A673 (cell line): Measurements from ENCODE around the gene SETD1A. TPM values are rescaled to one million over a fixed set of nuclear protein-coding genes. Genes with fewer than 3 reads are reported as not detected.

Experiments used
- BruUV-seq: library from RNA; stranded (reverse); fragments of 400-500 nt; replicated peaks from 2 replicates; lab custom pipeline; 2021; lab: Mats Ljungman, UMichigan
- CTCF ChIA-PET: fragments of 300-600 bp; sonication (Branson Sonifier 250); formaldehyde crosslinking; loops from one replicate; lab custom pipeline; 2022; ENCODE audit warnings: antibody characterized with exemption; lab: Charles Lee
- POLR2A ChIA-PET: fragments of 300-600 bp; sonication (Branson Sonifier 250); formaldehyde crosslinking; loops from one replicate; lab custom pipeline; 2022; ENCODE audit warnings: antibody characterized with exemption; ENCODE audit not compliant: low non-redundant PET; lab: Charles Lee
- DNase-seq: peaks from one replicate; pipeline ENCODE4 v3.0.0-alpha.2; 2015; ENCODE audit warnings: low spot score
- H3K27ac ChIP-seq: fragments of 200-600 bp; sonication (generic); 2 replicates; pipeline ENCODE4 v1.5.1; 2016; ENCODE audit warnings: mixed run types, low read depth, mild to moderate bottlenecking, mixed read lengths, antibody characterized with exemption, low read length; ENCODE audit not compliant: poor library complexity, severe bottlenecking
- H3K27me3 ChIP-seq: fragments of 200-600 bp; sonication (generic); replicated peaks from 2 replicates; pipeline ENCODE4 v1.6.1; 2017; ENCODE audit warnings: mixed run types, low read depth, mild to moderate bottlenecking, mixed read lengths, antibody characterized with exemption, low read length; ENCODE audit not compliant: insufficient read depth, poor library complexity
- H3K36me3 ChIP-seq: fragments of 200-600 bp; sonication (generic); 2 replicates; pipeline ENCODE4 v1.6.1; 2016; ENCODE audit warnings: mixed run types, mild to moderate bottlenecking, mixed read lengths, antibody characterized with exemption, low read length; ENCODE audit not compliant: insufficient read depth, poor library complexity, severe bottlenecking
- H3K4me1 ChIP-seq: fragments of 200-600 bp; sonication (generic); 2 replicates; pipeline ENCODE4 v1.6.1; 2017; ENCODE audit warnings: mixed run types, mild to moderate bottlenecking, mixed read lengths, antibody characterized with exemption, low read length; ENCODE audit not compliant: insufficient read depth, poor library complexity, severe bottlenecking
- H3K4me3 ChIP-seq: fragments of 200-600 bp; sonication (generic); 2 replicates; pipeline ENCODE4 v1.5.1; 2016; ENCODE audit warnings: low read depth, mixed run types, mild to moderate bottlenecking, mixed read lengths, low read length; ENCODE audit not compliant: poor library complexity, severe bottlenecking
- H3K9me3 ChIP-seq: fragments of 200-600 bp; sonication (generic); 2 replicates; pipeline ENCODE4 v1.6.1; 2016; ENCODE audit warnings: mixed run types, low read depth, mild to moderate bottlenecking, mixed read lengths, antibody characterized with exemption, low read length; ENCODE audit not compliant: poor library complexity, severe bottlenecking
- EZH2 ChIP-seq: fragments of 200-600 bp; sonication (generic); IDR thresholded peaks from 2 replicates; pipeline ENCODE4 v1.6.1; 2017; ENCODE audit warnings: borderline replicate concordance, low read depth, mild to moderate bottlenecking, mixed read lengths, antibody characterized with exemption, low read length; ENCODE audit not compliant: poor library complexity, severe bottlenecking
- intact Hi-C: fragments of 100-400 bp; cut with micrococcal nuclease; formaldehyde crosslinking; loops from one replicate; pipeline ENCODE4 v1.10.0; 2022; ENCODE audit not compliant: unreplicated experiment
- total RNA-seq: library from RNA; stranded (reverse); gene quantifications from 2 replicates; pipeline ENCODE4 v1.2.3, GENCODE V29; 2021
- TF ChIP-seq, protein P1 (sequence below): fragments of 300-800, 200-600 bp; sonication (generic); conservative IDR thresholded peaks from 2 replicates; pipeline ENCODE4 v1.5.1; 2017; ENCODE audit warnings: low read depth, mild to moderate bottlenecking, antibody characterized with exemption, low read length, moderate library complexity, mixed read lengths

The SETD1A gene
- total RNA-seq, 1 experiment from 2014 or later, result 31.4 TPM

DNA sequence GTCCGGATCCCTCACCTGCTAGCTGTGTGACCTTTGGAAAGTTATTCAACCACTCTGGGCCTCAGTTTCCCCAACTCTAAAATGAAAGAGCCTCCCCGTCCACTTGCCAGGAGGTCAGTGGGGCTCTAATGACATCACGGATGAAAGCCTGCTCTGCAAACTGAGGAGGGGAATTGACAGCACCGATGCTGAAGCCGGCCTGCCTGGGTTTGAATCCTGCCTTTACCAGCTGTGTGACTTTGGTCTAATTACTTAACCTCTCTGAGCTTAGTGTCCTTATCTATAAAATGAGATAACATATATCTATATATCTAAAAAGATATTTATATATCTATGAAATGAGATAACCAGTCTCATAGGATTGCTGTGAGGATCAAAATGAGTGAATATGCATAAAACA, 51.0 kb downstream of the SETD1A start:
- TF ChIP-seq EZH2, result no peak
- TF ChIP-seq, protein P1, sequence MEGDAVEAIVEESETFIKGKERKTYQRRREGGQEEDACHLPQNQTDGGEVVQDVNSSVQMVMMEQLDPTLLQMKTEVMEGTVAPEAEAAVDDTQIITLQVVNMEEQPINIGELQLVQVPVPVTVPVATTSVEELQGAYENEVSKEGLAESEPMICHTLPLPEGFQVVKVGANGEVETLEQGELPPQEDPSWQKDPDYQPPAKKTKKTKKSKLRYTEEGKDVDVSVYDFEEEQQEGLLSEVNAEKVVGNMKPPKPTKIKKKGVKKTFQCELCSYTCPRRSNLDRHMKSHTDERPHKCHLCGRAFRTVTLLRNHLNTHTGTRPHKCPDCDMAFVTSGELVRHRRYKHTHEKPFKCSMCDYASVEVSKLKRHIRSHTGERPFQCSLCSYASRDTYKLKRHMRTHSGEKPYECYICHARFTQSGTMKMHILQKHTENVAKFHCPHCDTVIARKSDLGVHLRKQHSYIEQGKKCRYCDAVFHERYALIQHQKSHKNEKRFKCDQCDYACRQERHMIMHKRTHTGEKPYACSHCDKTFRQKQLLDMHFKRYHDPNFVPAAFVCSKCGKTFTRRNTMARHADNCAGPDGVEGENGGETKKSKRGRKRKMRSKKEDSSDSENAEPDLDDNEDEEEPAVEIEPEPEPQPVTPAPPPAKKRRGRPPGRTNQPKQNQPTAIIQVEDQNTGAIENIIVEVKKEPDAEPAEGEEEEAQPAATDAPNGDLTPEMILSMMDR, result no peak
- Histone ChIP-seq H3K4me1 (no peaks in the 10 kb centered on the region), H3K27me3 (peaks cover 23% of the 10 kb centered on the region), H3K36me3 (no peaks in the 10 kb centered on the region), H3K4me3 (no peak overlapping the region), H3K27ac (no peak overlapping the region), H3K9me3 (no peaks in the 10 kb centered on the region)
- intact Hi-C loops, result no loop called here
- no peak for DNase-seq
- POLR2A ChIA-PET, result no interaction called here
- CTCF ChIA-PET, result no interaction called here
- BruUV-seq, result no TSS peak

GRCh38 chr16:31009120-31009519, 51.6 kb downstream of the SETD1A start:
- H3K36me3 ChIP-seq, result no peaks in the 10 kb centered on the region
- no peak overlapping the region for H3K27ac ChIP-seq
- TF ChIP-seq, protein P1, result no peak
- TF ChIP-seq EZH2, result no peak
- ChIA-PET CTCF (no interaction called here), POLR2A (no interaction called here)
- BruUV-seq, result no TSS peak
- no peak for DNase-seq
- H3K27me3 ChIP-seq, result peaks cover 23% of the 10 kb centered on the region
- intact Hi-C loops, result no loop called here
- H3K9me3 ChIP-seq, result no peaks in the 10 kb centered on the region
- H3K4me3 ChIP-seq, result no peak overlapping the region
- no peaks in the 10 kb centered on the region for H3K4me1 ChIP-seq

DNA sequence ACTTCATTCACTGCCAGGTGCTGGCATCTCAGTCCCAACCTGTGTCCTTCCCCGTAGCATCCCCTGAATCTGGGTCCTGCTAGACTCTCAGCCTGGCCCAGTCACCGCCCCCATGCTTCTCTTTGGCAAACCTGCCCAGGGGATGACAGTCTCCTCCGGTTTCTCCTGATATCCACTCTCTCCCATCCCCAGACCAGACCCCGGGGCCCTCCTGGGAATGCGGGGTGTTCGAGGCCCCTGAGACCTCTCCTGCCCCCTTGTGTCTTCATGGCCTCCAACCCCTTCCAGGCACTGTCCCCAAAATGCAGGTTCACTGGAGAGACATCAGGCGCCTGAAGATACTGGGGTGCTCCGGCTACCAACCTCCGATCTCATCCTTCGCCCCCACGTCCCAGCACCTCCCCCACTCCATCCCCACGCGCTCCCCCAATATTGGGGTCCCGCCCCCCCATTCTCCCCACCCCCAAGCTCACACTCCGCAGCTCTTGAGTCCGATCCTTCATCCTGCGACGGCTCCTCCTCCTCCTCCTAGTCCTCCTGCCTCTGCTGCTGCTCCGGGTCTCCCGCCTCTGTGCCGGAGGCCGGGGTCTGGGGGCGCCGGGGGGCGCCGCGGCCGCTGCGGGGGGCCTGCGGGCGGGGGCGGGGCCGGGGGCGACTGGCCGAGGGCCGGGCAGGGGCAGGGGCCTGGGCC, 52.5 kb downstream of the SETD1A start:
- ChIA-PET CTCF (no interaction called here), POLR2A (no interaction called here)
- H3K27me3 ChIP-seq, result peaks cover 23% of the 10 kb centered on the region
- no peak for DNase-seq
- H3K4me3 ChIP-seq, result peak overlapping the region; percentile 31
- no peaks in the 10 kb centered on the region for H3K9me3 ChIP-seq
- H3K36me3 ChIP-seq, result no peaks in the 10 kb centered on the region
- H3K4me1 ChIP-seq, result no peaks in the 10 kb centered on the region
- H3K27ac ChIP-seq, result no peak overlapping the region
- TF ChIP-seq, protein P1, result no peak
- no peak for TF ChIP-seq EZH2
- no TSS peak for BruUV-seq
- intact Hi-C loops, result no loop called here
